SK-N-SH treated with all-trans-retinoic acid at 6 μM for 48 hours (cell line): ENCODE measurements around the gene KDM4B.

Experiments
- ATAC-seq: fragments of 200-7000 bp; cut with Tn5 transposase; 3 replicates; pipeline ENCODE4 v1.9.1; 2020; ENCODE audit warnings: mild to moderate bottlenecking, moderate library complexity
- ARNTL ChIP-seq: fragments of 450-650 bp; formaldehyde crosslinking; IDR thresholded peaks from 2 replicates; pipeline ENCODE4 v1.5.0; 2020; ENCODE audit warnings: low read depth, mild to moderate bottlenecking, moderate library complexity, borderline replicate concordance
- BACH2 ChIP-seq: fragments of 250-450 bp; sonication (Bioruptor Pico); IDR thresholded peaks from 2 replicates; pipeline ENCODE4 v1.9.0; 2021; ENCODE audit warnings: mild to moderate bottlenecking, borderline replicate concordance
- CSDC2 ChIP-seq: fragments of 250-450 bp; sonication (Bioruptor Pico); IDR thresholded peaks from 2 replicates; pipeline ENCODE4 v1.5.0; 2020; ENCODE audit warnings: mild to moderate bottlenecking, moderate library complexity
- ESRRG ChIP-seq: fragments of 250-450 bp; sonication (Bioruptor Pico); IDR thresholded peaks from 2 replicates; pipeline ENCODE4 v1.6.1; 2021; ENCODE audit warnings: mild to moderate bottlenecking
- GLIS3 ChIP-seq: fragments of 250-450 bp; sonication (Bioruptor Pico); IDR thresholded peaks from 2 replicates; pipeline ENCODE4 v1.5.0; 2020; ENCODE audit warnings: mild to moderate bottlenecking, moderate library complexity
- ISL1 ChIP-seq: fragments of 250-450 bp; sonication (Bioruptor Pico); IDR thresholded peaks from 2 replicates; pipeline ENCODE4 v2.1.2; 2022; ENCODE audit warnings: mild to moderate bottlenecking, moderate library complexity
- RARB ChIP-seq: fragments of 250-450 bp; sonication (Bioruptor Pico); IDR thresholded peaks from 2 replicates; pipeline ENCODE4 v1.8.0; 2021; ENCODE audit warnings: mild to moderate bottlenecking, moderate library complexity
- SNAI2 ChIP-seq: fragments of 250-450 bp; sonication (Bioruptor Pico); IDR thresholded peaks from 2 replicates; pipeline ENCODE4 v1.5.0; 2020; ENCODE audit warnings: mild to moderate bottlenecking, moderate library complexity
- TCF4 ChIP-seq: fragments of 250-450 bp; sonication (Bioruptor Pico); IDR thresholded peaks from 2 replicates; pipeline ENCODE4 v1.8.0; 2021; ENCODE audit warnings: mild to moderate bottlenecking, moderate library complexity, borderline replicate concordance
- TOX ChIP-seq: fragments of 250-450 bp; sonication (Bioruptor Pico); IDR thresholded peaks from 2 replicates; pipeline ENCODE4 v1.8.0; 2021; ENCODE audit warnings: mild to moderate bottlenecking, moderate library complexity, borderline replicate concordance
- ZFP3 ChIP-seq: fragments of 250-450 bp; sonication (Bioruptor Pico); IDR thresholded peaks from 2 replicates; pipeline ENCODE4 v1.5.0; 2020; ENCODE audit warnings: mild to moderate bottlenecking, moderate library complexity
- ZFP30 ChIP-seq: fragments of 450-650 bp; formaldehyde crosslinking; IDR thresholded peaks from 2 replicates; pipeline ENCODE4 v1.5.0; 2022; ENCODE audit warnings: mild to moderate bottlenecking, moderate library complexity
- ZNF565 ChIP-seq: fragments of 450-650 bp; formaldehyde crosslinking; conservative IDR thresholded peaks from 2 replicates; pipeline ENCODE4 v1.5.0; 2020; ENCODE audit warnings: low read depth, mild to moderate bottlenecking, moderate library complexity
- ZNF70 ChIP-seq: fragments of 450-650 bp; formaldehyde crosslinking; IDR thresholded peaks from 2 replicates; pipeline ENCODE4 v1.5.0; 2020; ENCODE audit warnings: mild to moderate bottlenecking, moderate library complexity
- ZNF8 ChIP-seq: fragments of 450-650 bp; formaldehyde crosslinking; IDR thresholded peaks from 2 replicates; pipeline ENCODE4 v1.5.0; 2020; ENCODE audit warnings: mild to moderate bottlenecking, moderate library complexity
- TF ChIP-seq, protein P1 (sequence below): fragments of 250-450 bp; sonication (Bioruptor Pico); IDR thresholded peaks from 2 replicates; pipeline ENCODE4 v1.5.0; 2020; ENCODE audit warnings: mild to moderate bottlenecking, moderate library complexity
- TF ChIP-seq, protein P2 (sequence below): fragments of 250-450 bp; sonication (Bioruptor Pico); IDR thresholded peaks from 2 replicates; pipeline ENCODE4 v1.8.0; 2020; ENCODE audit warnings: mild to moderate bottlenecking, moderate library complexity, borderline replicate concordance
- TF ChIP-seq, protein P3 (sequence below): fragments of 250-450 bp; sonication (Bioruptor Pico); IDR thresholded peaks from 2 replicates; pipeline ENCODE4 v1.8.0; 2021; ENCODE audit warnings: low read depth, mild to moderate bottlenecking, moderate library complexity, borderline replicate concordance
- TF ChIP-seq, protein P4 (sequence below): fragments of 250-450 bp; sonication (Bioruptor Pico); IDR thresholded peaks from 2 replicates; pipeline ENCODE4 v1.5.1; 2021; ENCODE audit warnings: mild to moderate bottlenecking, moderate library complexity

Gene KDM4B

DNA sequence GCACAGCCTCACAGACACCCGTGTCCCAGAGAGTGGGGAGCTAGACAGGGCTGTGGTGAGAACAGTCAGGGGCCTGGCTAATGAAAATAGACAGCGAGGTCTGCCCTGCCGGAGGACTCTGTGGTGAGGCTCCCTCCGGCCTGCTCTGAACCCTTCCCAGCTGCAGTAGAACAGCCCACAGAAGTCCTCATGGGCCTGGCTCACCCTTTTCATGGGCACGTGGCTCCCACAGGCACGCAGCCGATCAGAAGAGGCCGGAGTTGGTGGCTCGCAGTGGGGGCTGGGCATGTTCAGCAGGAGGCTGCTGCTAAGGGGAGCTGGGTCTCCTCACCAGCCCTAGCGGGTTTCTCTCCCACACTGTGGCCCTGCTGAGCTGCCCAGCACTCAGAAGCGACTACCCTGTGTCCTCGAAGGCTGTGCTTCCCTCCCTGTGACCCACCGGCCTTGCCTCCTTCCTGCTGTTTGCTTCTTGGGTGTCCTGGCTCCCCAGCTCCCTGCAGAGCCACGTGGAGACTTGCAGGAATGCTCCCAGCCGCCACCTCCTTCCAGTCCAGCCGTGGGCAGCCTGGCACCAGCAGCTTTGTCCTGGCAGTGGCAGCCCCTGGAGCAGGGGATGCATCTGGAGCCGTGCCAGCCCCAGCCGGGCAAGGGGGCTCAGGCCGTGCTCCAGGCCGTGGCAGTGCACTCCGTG lies 138.7 kb downstream of the KDM4B start:
- TF ChIP-seq ZNF565 (CRISPR knock-in tag) (no peak), ISL1 (CRISPR knock-in tag) (no peak), RARB (no peak), ESRRG (CRISPR knock-in tag) (no peak), CSDC2 (CRISPR knock-in tag) (no peak), GLIS3 (no peak)
- TF ChIP-seq, protein P1, sequence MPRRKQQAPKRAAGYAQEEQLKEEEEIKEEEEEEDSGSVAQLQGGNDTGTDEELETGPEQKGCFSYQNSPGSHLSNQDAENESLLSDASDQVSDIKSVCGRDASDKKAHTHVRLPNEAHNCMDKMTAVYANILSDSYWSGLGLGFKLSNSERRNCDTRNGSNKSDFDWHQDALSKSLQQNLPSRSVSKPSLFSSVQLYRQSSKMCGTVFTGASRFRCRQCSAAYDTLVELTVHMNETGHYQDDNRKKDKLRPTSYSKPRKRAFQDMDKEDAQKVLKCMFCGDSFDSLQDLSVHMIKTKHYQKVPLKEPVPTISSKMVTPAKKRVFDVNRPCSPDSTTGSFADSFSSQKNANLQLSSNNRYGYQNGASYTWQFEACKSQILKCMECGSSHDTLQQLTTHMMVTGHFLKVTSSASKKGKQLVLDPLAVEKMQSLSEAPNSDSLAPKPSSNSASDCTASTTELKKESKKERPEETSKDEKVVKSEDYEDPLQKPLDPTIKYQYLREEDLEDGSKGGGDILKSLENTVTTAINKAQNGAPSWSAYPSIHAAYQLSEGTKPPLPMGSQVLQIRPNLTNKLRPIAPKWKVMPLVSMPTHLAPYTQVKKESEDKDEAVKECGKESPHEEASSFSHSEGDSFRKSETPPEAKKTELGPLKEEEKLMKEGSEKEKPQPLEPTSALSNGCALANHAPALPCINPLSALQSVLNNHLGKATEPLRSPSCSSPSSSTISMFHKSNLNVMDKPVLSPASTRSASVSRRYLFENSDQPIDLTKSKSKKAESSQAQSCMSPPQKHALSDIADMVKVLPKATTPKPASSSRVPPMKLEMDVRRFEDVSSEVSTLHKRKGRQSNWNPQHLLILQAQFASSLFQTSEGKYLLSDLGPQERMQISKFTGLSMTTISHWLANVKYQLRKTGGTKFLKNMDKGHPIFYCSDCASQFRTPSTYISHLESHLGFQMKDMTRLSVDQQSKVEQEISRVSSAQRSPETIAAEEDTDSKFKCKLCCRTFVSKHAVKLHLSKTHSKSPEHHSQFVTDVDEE (CRISPR knock-in tag) = no peak
- TF ChIP-seq, protein P2, sequence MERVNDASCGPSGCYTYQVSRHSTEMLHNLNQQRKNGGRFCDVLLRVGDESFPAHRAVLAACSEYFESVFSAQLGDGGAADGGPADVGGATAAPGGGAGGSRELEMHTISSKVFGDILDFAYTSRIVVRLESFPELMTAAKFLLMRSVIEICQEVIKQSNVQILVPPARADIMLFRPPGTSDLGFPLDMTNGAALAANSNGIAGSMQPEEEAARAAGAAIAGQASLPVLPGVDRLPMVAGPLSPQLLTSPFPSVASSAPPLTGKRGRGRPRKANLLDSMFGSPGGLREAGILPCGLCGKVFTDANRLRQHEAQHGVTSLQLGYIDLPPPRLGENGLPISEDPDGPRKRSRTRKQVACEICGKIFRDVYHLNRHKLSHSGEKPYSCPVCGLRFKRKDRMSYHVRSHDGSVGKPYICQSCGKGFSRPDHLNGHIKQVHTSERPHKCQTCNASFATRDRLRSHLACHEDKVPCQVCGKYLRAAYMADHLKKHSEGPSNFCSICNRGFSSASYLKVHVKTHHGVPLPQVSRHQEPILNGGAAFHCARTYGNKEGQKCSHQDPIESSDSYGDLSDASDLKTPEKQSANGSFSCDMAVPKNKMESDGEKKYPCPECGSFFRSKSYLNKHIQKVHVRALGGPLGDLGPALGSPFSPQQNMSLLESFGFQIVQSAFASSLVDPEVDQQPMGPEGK = no peak
- ATAC-seq = no peak

DNA sequence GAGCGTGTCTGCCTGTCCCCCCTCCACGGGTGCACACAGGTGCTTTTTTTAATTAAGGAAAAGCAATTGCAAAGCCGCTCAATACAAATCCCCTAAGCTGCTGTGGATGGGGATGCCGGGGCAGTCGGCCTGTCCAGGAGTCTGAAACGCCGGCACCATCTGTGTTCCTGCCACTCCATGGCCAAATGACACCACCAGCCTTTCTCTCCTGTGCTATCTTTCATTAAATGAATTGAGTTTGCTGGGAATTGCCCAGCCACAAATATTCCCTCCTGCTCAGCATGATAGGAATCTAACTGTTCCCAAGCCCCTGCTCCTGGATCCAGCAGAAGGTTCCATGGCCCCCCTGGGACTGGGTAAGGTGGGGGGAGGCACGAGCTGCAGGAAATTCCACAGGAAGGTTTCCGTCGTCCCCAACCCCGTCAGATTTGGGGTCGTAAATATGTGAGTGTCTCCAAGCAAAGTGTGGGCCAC lies 139.2 kb downstream of the KDM4B start:
- TF ChIP-seq ZFP3 (CRISPR knock-in tag) (no peak), CSDC2 (CRISPR knock-in tag) (no peak), GLIS3 (no peak), ZNF8 (CRISPR knock-in tag) (no peak), TOX (CRISPR knock-in tag) (no peak), RARB (no peak), TCF4 (CRISPR knock-in tag) (no peak), BACH2 (CRISPR knock-in tag) (no peak), ESRRG (CRISPR knock-in tag) (no peak), SNAI2 (no peak)
- TF ChIP-seq, protein P3, sequence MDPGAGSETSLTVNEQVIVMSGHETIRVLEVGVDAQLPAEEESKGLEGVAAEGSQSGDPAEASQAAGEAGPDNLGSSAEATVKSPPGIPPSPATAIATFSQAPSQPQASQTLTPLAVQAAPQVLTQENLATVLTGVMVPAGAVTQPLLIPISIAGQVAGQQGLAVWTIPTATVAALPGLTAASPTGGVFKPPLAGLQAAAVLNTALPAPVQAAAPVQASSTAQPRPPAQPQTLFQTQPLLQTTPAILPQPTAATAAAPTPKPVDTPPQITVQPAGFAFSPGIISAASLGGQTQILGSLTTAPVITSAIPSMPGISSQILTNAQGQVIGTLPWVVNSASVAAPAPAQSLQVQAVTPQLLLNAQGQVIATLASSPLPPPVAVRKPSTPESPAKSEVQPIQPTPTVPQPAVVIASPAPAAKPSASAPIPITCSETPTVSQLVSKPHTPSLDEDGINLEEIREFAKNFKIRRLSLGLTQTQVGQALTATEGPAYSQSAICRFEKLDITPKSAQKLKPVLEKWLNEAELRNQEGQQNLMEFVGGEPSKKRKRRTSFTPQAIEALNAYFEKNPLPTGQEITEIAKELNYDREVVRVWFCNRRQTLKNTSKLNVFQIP (CRISPR knock-in tag) = no peak
- TF ChIP-seq, protein P2 = no peak
- TF ChIP-seq, protein P4, sequence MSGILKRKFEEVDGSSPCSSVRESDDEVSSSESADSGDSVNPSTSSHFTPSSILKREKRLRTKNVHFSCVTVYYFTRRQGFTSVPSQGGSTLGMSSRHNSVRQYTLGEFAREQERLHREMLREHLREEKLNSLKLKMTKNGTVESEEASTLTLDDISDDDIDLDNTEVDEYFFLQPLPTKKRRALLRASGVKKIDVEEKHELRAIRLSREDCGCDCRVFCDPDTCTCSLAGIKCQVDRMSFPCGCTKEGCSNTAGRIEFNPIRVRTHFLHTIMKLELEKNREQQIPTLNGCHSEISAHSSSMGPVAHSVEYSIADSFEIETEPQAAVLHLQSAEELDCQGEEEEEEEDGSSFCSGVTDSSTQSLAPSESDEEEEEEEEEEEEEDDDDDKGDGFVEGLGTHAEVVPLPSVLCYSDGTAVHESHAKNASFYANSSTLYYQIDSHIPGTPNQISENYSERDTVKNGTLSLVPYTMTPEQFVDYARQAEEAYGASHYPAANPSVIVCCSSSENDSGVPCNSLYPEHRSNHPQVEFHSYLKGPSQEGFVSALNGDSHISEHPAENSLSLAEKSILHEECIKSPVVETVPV (CRISPR knock-in tag) = no peak
- no peak for ATAC-seq

DNA sequence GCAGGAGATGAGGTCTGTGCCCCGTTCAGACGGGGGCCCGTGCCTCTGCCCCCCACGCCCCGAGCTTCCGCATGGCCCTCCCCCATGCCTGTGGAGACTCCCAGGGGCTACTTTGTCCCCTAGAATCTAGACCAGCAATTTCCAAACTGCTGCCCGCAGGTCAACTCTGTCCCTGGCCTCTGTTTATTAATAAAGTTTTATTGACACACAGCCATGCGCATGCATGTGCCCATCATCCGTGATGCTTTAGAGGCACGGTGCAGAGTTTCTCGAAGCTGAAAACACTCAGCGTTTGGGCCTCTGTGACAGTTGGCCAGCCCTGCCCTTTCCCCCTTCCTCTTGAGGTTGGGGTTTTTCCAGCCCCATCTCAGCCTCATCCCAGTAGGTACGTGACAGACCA lies 140.0 kb downstream of the KDM4B start:
- ATAC-seq = no peak
- no peak for TF ChIP-seq ZNF70 (CRISPR knock-in tag)
- no peak for TF ChIP-seq ESRRG (CRISPR knock-in tag)
- TF ChIP-seq, protein P2 = no peak
- no peak for TF ChIP-seq BACH2 (CRISPR knock-in tag)
- TF ChIP-seq, protein P3 (CRISPR knock-in tag) = no peak
- TF ChIP-seq ARNTL = no peak
- TF ChIP-seq SNAI2 = no peak
- TF ChIP-seq ZNF8 (CRISPR knock-in tag) = no peak
- TF ChIP-seq TOX (CRISPR knock-in tag) = no peak
- TF ChIP-seq, protein P4 (CRISPR knock-in tag) = no peak
- no peak for TF ChIP-seq ZFP30
